ENCODE results near the gene ARMH4. TPM values are rescaled to one million over a fixed set of nuclear protein-coding genes. Genes with fewer than 3 reads are reported as not detected.

Gene ARMH4
- total and polyA plus RNA-seq, 5 donors from 2014 or later = 0.27 to 1.0 (median 0.78) TPM; not detected in 1

GRCh38 chr14:58096731-58097130 is 55.3 kb downstream of the ARMH4 start:
- H3K9me3 ChIP-seq (ENCODE audit: control insufficient read depth in 2 of 2, low read length in 2 of 2) = no peaks in the 10 kb centered on the region
- no peaks in the 10 kb centered on the region for H3K27me3 ChIP-seq (ENCODE audit: control insufficient read depth, insufficient read depth, low read length)
- H3K9me3 Mint-ChIP-seq = no peaks in the 10 kb centered on the region
- peaks cover 15% of the 10 kb centered on the region for H3K27me3 Mint-ChIP-seq
- H3K36me3 Mint-ChIP-seq = no peaks in the 10 kb centered on the region
- H3K27ac ChIP-seq (ENCODE audit: insufficient read depth, low read length, poor library complexity, severe bottlenecking) = no peak overlapping the region
- H3K36me3 ChIP-seq (ENCODE audit: control insufficient read depth, insufficient read depth, low read length) = no peaks in the 10 kb centered on the region
- H3K4me3 ChIP-seq (ENCODE audit: low read depth, low read length) = no peak overlapping the region
- H3K4me1 Mint-ChIP-seq = no peaks in the 10 kb centered on the region
- no peak overlapping the region for H3K4me3 Mint-ChIP-seq
- no peaks in the 10 kb centered on the region for H3K4me1 ChIP-seq (ENCODE audit: control insufficient read depth, insufficient read depth, low read length, poor library complexity, severe bottlenecking)
- DNase-seq (no peak), ATAC-seq (ENCODE audit: low read depth in 2 of 2) (no peak)
- H3K27ac Mint-ChIP-seq = no peak overlapping the region

- DNase-seq (no peak), ATAC-seq (ENCODE audit: low read depth in 2 of 2) (no peak)
- no peak overlapping the region for H3K4me3 ChIP-seq (ENCODE audit: low read depth, low read length)
- no peak overlapping the region for H3K4me3 Mint-ChIP-seq
- no peak overlapping the region for H3K27ac ChIP-seq (ENCODE audit: insufficient read depth, low read length, poor library complexity, severe bottlenecking)
- H3K27me3 Mint-ChIP-seq = peaks cover 14% of the 10 kb centered on the region
- H3K9me3 ChIP-seq (ENCODE audit: control insufficient read depth in 2 of 2, low read length in 2 of 2) = no peaks in the 10 kb centered on the region
- H3K4me1 Mint-ChIP-seq = no peaks in the 10 kb centered on the region
- H3K9me3 Mint-ChIP-seq = no peaks in the 10 kb centered on the region
- no peaks in the 10 kb centered on the region for H3K36me3 Mint-ChIP-seq
- no peaks in the 10 kb centered on the region for H3K27me3 ChIP-seq (ENCODE audit: control insufficient read depth, insufficient read depth, low read length)
- no peaks in the 10 kb centered on the region for H3K4me1 ChIP-seq (ENCODE audit: control insufficient read depth, insufficient read depth, low read length, poor library complexity, severe bottlenecking)
- H3K27ac Mint-ChIP-seq = no peak overlapping the region
- no peaks in the 10 kb centered on the region for H3K36me3 ChIP-seq (ENCODE audit: control insufficient read depth, insufficient read depth, low read length)
These were observed 60.0 kb downstream of the ARMH4 start for GRCh38 chr14:58091883-58092630.

DNA sequence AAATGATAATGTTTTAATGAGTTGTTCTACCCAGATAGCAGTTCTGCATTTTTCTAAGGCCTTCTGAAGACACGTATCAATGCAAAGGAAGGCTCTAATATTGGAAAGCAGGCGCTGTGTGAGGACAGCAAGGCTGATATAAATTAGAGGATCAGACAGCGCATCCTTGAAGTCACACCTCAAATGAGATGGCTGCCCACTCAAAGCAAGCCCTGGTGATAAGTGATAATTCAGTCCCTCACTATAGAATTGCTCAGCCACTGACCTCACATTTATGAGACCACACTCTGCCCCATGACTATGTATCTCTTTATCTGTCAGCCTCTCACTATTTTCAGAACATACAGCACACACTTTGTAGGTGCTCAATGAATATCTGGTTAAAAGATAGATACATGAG is 62.4 kb downstream of the ARMH4 start:
- Mint-ChIP-seq H3K27me3 (peaks cover 24% of the 10 kb centered on the region), H3K36me3 (no peaks in the 10 kb centered on the region), H3K9me3 (peaks cover 0 to 2% (median 0%) of the 10 kb centered on the region in 7 donors)

GRCh38 chr14:58088961-58089360 is 63.1 kb downstream of the ARMH4 start:
- Histone ChIP-seq H3K4me1 (ENCODE audit: control insufficient read depth, insufficient read depth, low read length, poor library complexity, severe bottlenecking) (no peaks in the 10 kb centered on the region), H3K4me3 (ENCODE audit: low read depth, low read length) (no peak overlapping the region), H3K9me3 (ENCODE audit: control insufficient read depth in 2 of 2, low read length in 2 of 2) (no peaks in the 10 kb centered on the region), H3K27me3 (ENCODE audit: control insufficient read depth, insufficient read depth, low read length) (peaks cover 6% of the 10 kb centered on the region), H3K27ac (ENCODE audit: insufficient read depth, low read length, poor library complexity, severe bottlenecking) (no peak overlapping the region), H3K36me3 (ENCODE audit: control insufficient read depth, insufficient read depth, low read length) (no peaks in the 10 kb centered on the region)
- no peak overlapping the region for H3K4me3 Mint-ChIP-seq
- H3K9me3 Mint-ChIP-seq = peaks cover 0 to 2% (median 0%) of the 10 kb centered on the region in 7 donors
- peaks cover 24% of the 10 kb centered on the region for H3K27me3 Mint-ChIP-seq
- no peak for DNase-seq
- no peak for ATAC-seq (ENCODE audit: low read depth in 2 of 2)
- H3K27ac Mint-ChIP-seq = no peak overlapping the region
- H3K36me3 Mint-ChIP-seq = no peaks in the 10 kb centered on the region
- no peaks in the 10 kb centered on the region for H3K4me1 Mint-ChIP-seq

More for the DNA sequence above, 62.4 kb downstream of the ARMH4 start:
- H3K36me3 ChIP-seq (ENCODE audit: control insufficient read depth, insufficient read depth, low read length) = no peaks in the 10 kb centered on the region
- no peak overlapping the region for H3K4me3 ChIP-seq (ENCODE audit: low read depth, low read length)
- H3K27me3 ChIP-seq (ENCODE audit: control insufficient read depth, insufficient read depth, low read length) = peaks cover 5% of the 10 kb centered on the region
- no peaks in the 10 kb centered on the region for H3K4me1 ChIP-seq (ENCODE audit: control insufficient read depth, insufficient read depth, low read length, poor library complexity, severe bottlenecking)
- ATAC-seq (ENCODE audit: low read depth in 2 of 2) (no peak), DNase-seq (no peak)
- no peaks in the 10 kb centered on the region for H3K9me3 ChIP-seq (ENCODE audit: control insufficient read depth in 2 of 2, low read length in 2 of 2)
- no peaks in the 10 kb centered on the region for H3K4me1 Mint-ChIP-seq
- no peak overlapping the region for H3K4me3 Mint-ChIP-seq
- no peak overlapping the region for H3K27ac Mint-ChIP-seq
- no peak overlapping the region for H3K27ac ChIP-seq (ENCODE audit: insufficient read depth, low read length, poor library complexity, severe bottlenecking)

GRCh38 chr14:58085877-58086276 is 66.1 kb downstream of the ARMH4 start:
- Mint-ChIP-seq H3K36me3 (no peaks in the 10 kb centered on the region), H3K4me3 (no peak overlapping the region), H3K4me1 (no peaks in the 10 kb centered on the region), H3K9me3 (peaks cover 0 to 2% (median 0%) of the 10 kb centered on the region in 7 donors), H3K27ac (no peak overlapping the region), H3K27me3 (peaks cover 21% of the 10 kb centered on the region)
- no peak for ATAC-seq (ENCODE audit: low read depth in 2 of 2)
- no peaks in the 10 kb centered on the region for H3K36me3 ChIP-seq (ENCODE audit: control insufficient read depth, insufficient read depth, low read length)
- DNase-seq = no peak
- no peak overlapping the region for H3K27ac ChIP-seq (ENCODE audit: insufficient read depth, low read length, poor library complexity, severe bottlenecking)
- no peaks in the 10 kb centered on the region for H3K9me3 ChIP-seq (ENCODE audit: control insufficient read depth in 2 of 2, low read length in 2 of 2)
- peaks cover 6% of the 10 kb centered on the region for H3K27me3 ChIP-seq (ENCODE audit: control insufficient read depth, insufficient read depth, low read length)
- no peak overlapping the region for H3K4me3 ChIP-seq (ENCODE audit: low read depth, low read length)
- no peaks in the 10 kb centered on the region for H3K4me1 ChIP-seq (ENCODE audit: control insufficient read depth, insufficient read depth, low read length, poor library complexity, severe bottlenecking)

GRCh38 chr14:58082491-58083098 is 69.4 kb downstream of the ARMH4 start:
- no peaks in the 10 kb centered on the region for H3K36me3 Mint-ChIP-seq
- Histone ChIP-seq H3K4me1 (ENCODE audit: control insufficient read depth, insufficient read depth, low read length, poor library complexity, severe bottlenecking) (no peaks in the 10 kb centered on the region), H3K4me3 (ENCODE audit: low read depth, low read length) (no peak overlapping the region), H3K9me3 (ENCODE audit: control insufficient read depth in 2 of 2, low read length in 2 of 2) (no peaks in the 10 kb centered on the region), H3K36me3 (ENCODE audit: control insufficient read depth, insufficient read depth, low read length) (no peaks in the 10 kb centered on the region), H3K27ac (ENCODE audit: insufficient read depth, low read length, poor library complexity, severe bottlenecking) (no peak overlapping the region), H3K27me3 (ENCODE audit: control insufficient read depth, insufficient read depth, low read length) (peaks cover 6% of the 10 kb centered on the region)
- no peak for DNase-seq
- no peaks in the 10 kb centered on the region for H3K4me1 Mint-ChIP-seq
- peaks cover 0 to 2% (median 0%) of the 10 kb centered on the region in 7 donors for H3K9me3 Mint-ChIP-seq
- no peak for ATAC-seq (ENCODE audit: low read depth in 2 of 2)
- no peak overlapping the region for H3K27ac Mint-ChIP-seq
- H3K27me3 Mint-ChIP-seq = peaks cover 24% of the 10 kb centered on the region
- H3K4me3 Mint-ChIP-seq = no peak overlapping the region

- Mint-ChIP-seq H3K4me1 (no peaks in the 10 kb centered on the region), H3K27ac (no peak overlapping the region), H3K36me3 (no peaks in the 10 kb centered on the region), H3K27me3 (peaks cover 19% of the 10 kb centered on the region), H3K4me3 (no peak overlapping the region), H3K9me3 (peaks cover 0 to 2% (median 0%) of the 10 kb centered on the region in 7 donors)
- Histone ChIP-seq H3K4me1 (ENCODE audit: control insufficient read depth, insufficient read depth, low read length, poor library complexity, severe bottlenecking) (no peaks in the 10 kb centered on the region), H3K4me3 (ENCODE audit: low read depth, low read length) (no peak overlapping the region), H3K36me3 (ENCODE audit: control insufficient read depth, insufficient read depth, low read length) (no peaks in the 10 kb centered on the region), H3K27ac (ENCODE audit: insufficient read depth, low read length, poor library complexity, severe bottlenecking) (no peak overlapping the region), H3K9me3 (ENCODE audit: control insufficient read depth in 2 of 2, low read length in 2 of 2) (no peaks in the 10 kb centered on the region), H3K27me3 (ENCODE audit: control insufficient read depth, insufficient read depth, low read length) (peaks cover 6% of the 10 kb centered on the region)
- ATAC-seq (ENCODE audit: low read depth in 2 of 2) (no peak), DNase-seq (no peak)
These were observed 70.0 kb downstream of the ARMH4 start for GRCh38 chr14:58082011-58082410.

- peaks cover 2% of the 10 kb centered on the region for H3K27me3 ChIP-seq (ENCODE audit: control insufficient read depth, insufficient read depth, low read length)
- Mint-ChIP-seq H3K36me3 (no peaks in the 10 kb centered on the region), H3K27ac (no peak overlapping the region), H3K9me3 (no peaks in the 10 kb centered on the region), H3K27me3 (peaks cover 12% of the 10 kb centered on the region), H3K4me1 (no peaks in the 10 kb centered on the region), H3K4me3 (no peak overlapping the region)
- H3K36me3 ChIP-seq (ENCODE audit: control insufficient read depth, insufficient read depth, low read length) = no peaks in the 10 kb centered on the region
- H3K4me1 ChIP-seq (ENCODE audit: control insufficient read depth, insufficient read depth, low read length, poor library complexity, severe bottlenecking) = no peaks in the 10 kb centered on the region
- DNase-seq (no peak), ATAC-seq (ENCODE audit: low read depth in 2 of 2) (no peak)
- no peaks in the 10 kb centered on the region for H3K9me3 ChIP-seq (ENCODE audit: control insufficient read depth in 2 of 2, low read length in 2 of 2)
- no peak overlapping the region for H3K27ac ChIP-seq (ENCODE audit: insufficient read depth, low read length, poor library complexity, severe bottlenecking)
- H3K4me3 ChIP-seq (ENCODE audit: low read depth, low read length) = no peak overlapping the region
These were observed 73.5 kb downstream of the ARMH4 start for GRCh38 chr14:58078471-58078870.
